Endothelial cell of umbilical vein (primary cell): ENCODE data around the gene ANKAR. TPM values are rescaled to one million over a fixed set of nuclear protein-coding genes. Genes with fewer than 3 reads are reported as not detected.

Experiments
- BruUV-seq: library from RNA; stranded (reverse); fragments of 400-500 nt; replicated peaks from 2 replicates; lab custom pipeline; 2021; lab: Mats Ljungman, UMichigan
- CTCF ChIA-PET: fragments of 300-600, 350-600 bp; sonication (Branson Sonifier 250); formaldehyde crosslinking; loops from one replicate; lab custom pipeline; 2021; ENCODE audit warnings: antibody characterized with exemption, inconsistent platforms; lab: Charles Lee
- POLR2A ChIA-PET: fragments of 300-600, 350-600 bp; sonication (Branson Sonifier 250); formaldehyde crosslinking; loops from one replicate; lab custom pipeline; 2021; ENCODE audit warnings: antibody characterized with exemption, inconsistent platforms; lab: Charles Lee
- DNase-seq: peaks from one replicate; pipeline ENCODE4 v3.0.0-alpha.2; 2011; ENCODE audit warnings: low read depth, low spot score
- FAIRE-seq: peaks from 2 replicates; lab custom pipeline; 2011; peaks lifted over from hg19 to GRCh38; lab: Jason Lieb, UNC
- H2AFZ ChIP-seq: 2 replicates; pipeline ENCODE4 v1.6.0; 2012; ENCODE audit warnings: low read depth, low read length, control low read depth, inconsistent platforms
- H3K27ac ChIP-seq: 2 replicates; pipeline ENCODE4 v1.5.1; 2011; ENCODE audit warnings: low read depth, mild to moderate bottlenecking, control low read depth, low read length, moderate library complexity; ENCODE audit not compliant: insufficient read depth
- H3K27me3 ChIP-seq, 2 experiments: 2 replicates each; pipeline versions ENCODE4 v1.6.0 to v1.6.1; 2011; ENCODE audit warnings: low read length in 2 of 2, mixed read lengths in 1 of 2; ENCODE audit not compliant: control insufficient read depth in 2 of 2, insufficient read depth in 2 of 2
- H3K36me3 ChIP-seq, 2 experiments: 2 replicates in 1 of 2; 3 replicates in 1 of 2; pipeline ENCODE4 v1.5.1; 2011; ENCODE audit warnings: low read length in 2 of 2, mild to moderate bottlenecking in 1 of 2, moderate library complexity in 1 of 2; ENCODE audit not compliant: control insufficient read depth in 2 of 2, insufficient read depth in 2 of 2; ENCODE audit errors: extremely low read depth in 1 of 2
- H3K4me1 ChIP-seq: 3 replicates; pipeline ENCODE4 v1.5.1; 2011; ENCODE audit warnings: mild to moderate bottlenecking, low read length; ENCODE audit not compliant: control insufficient read depth, insufficient read depth; ENCODE audit errors: extremely low read depth
- H3K4me2 ChIP-seq: 2 replicates; pipeline ENCODE4 v1.6.1; 2011; ENCODE audit warnings: low read length, control low read depth, mixed read lengths; ENCODE audit not compliant: insufficient read depth
- H3K4me3 ChIP-seq, 3 experiments: fragments of 200-600 bp in 1 of 3; sonication (generic), shearing (Covaris generic) in 1 of 3; replicated peaks in 1 of 3; 2 replicates each; pipeline ENCODE4 v1.5.1; 2011 to 2016; ENCODE audit warnings: control low read depth in 3 of 3, low read length in 3 of 3, mild to moderate bottlenecking in 2 of 3, inconsistent platforms in 1 of 3, low read depth in 1 of 3, moderate library complexity in 1 of 3; ENCODE audit not compliant: insufficient read depth in 1 of 3
- H3K79me2 ChIP-seq: 2 replicates; pipeline ENCODE4 v1.6.0; 2012; ENCODE audit warnings: low read length, inconsistent platforms; ENCODE audit not compliant: control insufficient read depth, insufficient read depth
- H3K9ac ChIP-seq: replicated peaks from 2 replicates; pipeline ENCODE3; 2011; ENCODE audit warnings: low read length, control low read depth; ENCODE audit not compliant: insufficient read depth; ENCODE audit errors: extremely low read depth
- H3K9me1 ChIP-seq: replicated peaks from 3 replicates; pipeline ENCODE4 v1.6.0; 2011; ENCODE audit warnings: mild to moderate bottlenecking, low read length; ENCODE audit not compliant: control insufficient read depth, insufficient read depth; ENCODE audit errors: extremely low read depth
- H3K9me3 ChIP-seq: replicated peaks from 2 replicates; pipeline ENCODE4 v1.5.1; 2012; ENCODE audit warnings: low read length, inconsistent platforms; ENCODE audit not compliant: control insufficient read depth, insufficient read depth
- H4K20me1 ChIP-seq: replicated peaks from 2 replicates; pipeline ENCODE3; 2011; ENCODE audit warnings: mild to moderate bottlenecking, low read length; ENCODE audit not compliant: control insufficient read depth, insufficient read depth; ENCODE audit errors: extremely low read depth
- CTCF ChIP-seq, 2 donors: IDR thresholded peaks; 1 replicate in 1 of 2; 2 replicates in 1 of 2; pipeline ENCODE4 v1.5.1; 2011; ENCODE audit warnings: low read length in 2 of 2, mild to moderate bottlenecking in 2 of 2, moderate library complexity in 2 of 2, control low read depth in 1 of 2, inconsistent platforms in 1 of 2, low read depth in 1 of 2; ENCODE audit not compliant: insufficient read depth in 1 of 2; ENCODE audit errors: extremely low read depth in 1 of 2
- EZH2 ChIP-seq: IDR thresholded peaks from 2 replicates; pipeline ENCODE4 v1.6.1; 2012; ENCODE audit warnings: borderline replicate concordance, low read depth, mild to moderate bottlenecking, moderate library complexity, low read length, inconsistent platforms; ENCODE audit not compliant: severe bottlenecking
- FOS ChIP-seq: IDR thresholded peaks from 2 replicates; pipeline ENCODE4 v1.6.1; 2011; ENCODE audit warnings: mild to moderate bottlenecking, low read length, moderate library complexity, borderline replicate concordance; ENCODE audit not compliant: insufficient read depth
- GATA2 ChIP-seq: IDR thresholded peaks from 2 replicates; pipeline ENCODE4 v1.7.0; 2011; ENCODE audit warnings: low read depth, mild to moderate bottlenecking, moderate library complexity, mixed read lengths, low read length; ENCODE audit not compliant: insufficient read length, insufficient read depth
- JUN ChIP-seq: IDR thresholded peaks from 2 replicates; pipeline ENCODE4 v1.6.1; 2011; ENCODE audit warnings: borderline replicate concordance, low read depth; ENCODE audit not compliant: insufficient read length, insufficient read depth
- MAX ChIP-seq: IDR thresholded peaks from 2 replicates; pipeline ENCODE4 v1.6.1; 2011; ENCODE audit not compliant: insufficient read depth, insufficient read length
- MYC ChIP-seq: IDR thresholded peaks from one replicate; pipeline ENCODE4 v1.6.1; 2011; ENCODE audit warnings: mild to moderate bottlenecking, low read depth, low read length
- POLR2A ChIP-seq: IDR thresholded peaks from 2 replicates; pipeline ENCODE4 v1.6.1; 2012; ENCODE audit warnings: low read depth, mild to moderate bottlenecking, control low read depth, low read length
- POLR2AphosphoS5 ChIP-seq: IDR thresholded peaks from 2 replicates; pipeline ENCODE4 v1.6.1; 2012; ENCODE audit warnings: low read depth, mild to moderate bottlenecking, control low read depth, low read length, moderate library complexity; ENCODE audit not compliant: insufficient read depth
- dilution Hi-C: fragments of 300-500 bp; cut with MboI; formaldehyde crosslinking; loops from one replicate; pipeline ENCODE4 v1.15.0; 2019; ENCODE audit warnings: low sequenced_read_pairs; ENCODE audit not compliant: extremely low pct_ligation_motif_present
- intact Hi-C: fragments of 100-400 bp; cut with micrococcal nuclease; formaldehyde crosslinking; loops from one replicate; pipeline ENCODE4 v1.10.0; 2022
- polyA plus RNA-seq, 4 experiments: library from polyadenylated mRNA; depleted of rRNA in 3 of 4; stranded (reverse) in 3 of 4; unstranded in 1 of 4; fragments of >200 nt; gene quantifications; 2 replicates each; pipeline versions ENCODE4 v1.2.1 to v1.2.3, GENCODE V29; 2011 to 2012; ENCODE audit warnings: missing spikeins in 1 of 4
- total RNA-seq: library from RNA; stranded (reverse); gene quantifications from 2 replicates; pipeline ENCODE4 v1.2.3, GENCODE V29; 2021

Gene ANKAR
- total and polyA plus RNA-seq, 2 donors (not counting 3 experiments of a cell fraction or from before 2014, with no cell fraction given): 1.3 to 4.3 TPM

DNA sequence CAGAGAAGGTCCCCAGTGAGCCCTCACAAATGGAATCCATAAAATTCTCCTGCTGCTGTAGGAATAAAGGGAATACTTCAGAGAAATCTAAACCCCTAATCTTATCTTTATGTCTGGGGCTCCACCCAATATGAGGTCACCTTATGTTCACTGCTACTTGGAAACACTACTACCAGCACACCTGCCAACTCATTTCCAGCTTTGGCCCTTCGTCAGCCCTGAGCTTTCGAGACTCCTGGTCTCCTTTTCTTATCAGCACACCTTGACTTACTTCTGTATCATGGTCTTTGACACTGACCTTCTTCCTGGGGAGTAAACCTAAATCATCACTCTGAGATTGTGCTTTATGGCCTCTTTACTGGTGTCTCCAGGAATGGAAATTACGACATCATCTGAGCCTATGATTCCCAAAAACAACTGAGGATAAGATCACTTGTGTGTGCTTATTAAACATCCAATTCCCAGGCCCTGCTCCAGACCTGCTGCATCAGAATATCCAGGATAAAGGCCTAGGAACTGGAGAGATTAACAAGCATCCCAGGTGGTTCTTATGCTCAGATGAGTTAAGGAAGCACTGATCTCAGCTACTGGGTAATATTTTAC is 35.4 kb upstream of the ANKAR start:
- no peaks in the 10 kb centered on the region for H4K20me1 ChIP-seq
- no TSS peak for BruUV-seq
- no peak overlapping the region for H3K9ac ChIP-seq
- no peaks in the 10 kb centered on the region for H3K79me2 ChIP-seq
- H2AFZ ChIP-seq: no peak overlapping the region
- TF ChIP-seq POLR2AphosphoS5: no peak
- no peak for TF ChIP-seq EZH2
- no peak for TF ChIP-seq CTCF (IDR thresholded peaks at IDR 0.05; ENCODE audit: extremely low read depth in 1 of 2, insufficient read depth in 1 of 2, low read depth in 1 of 2, low read length in 2 of 2)
- no peak for TF ChIP-seq POLR2A
- no peak for TF ChIP-seq MYC
- no peak for TF ChIP-seq FOS
- no peak for TF ChIP-seq JUN
- TF ChIP-seq GATA2: no peak
- TF ChIP-seq MAX: no peak
- ChIA-PET POLR2A (no interaction called here), CTCF (interaction anchor here (0.6 kb wide), 1 partner anchor 10 kb away, joined by 3 read pairs; no protein-coding TSS in a partner anchor)
- no peaks in the 10 kb centered on the region for H3K36me3 ChIP-seq
- no peak overlapping the region for H3K4me2 ChIP-seq
- H3K9me1 ChIP-seq: no peaks in the 10 kb centered on the region
- H3K27ac ChIP-seq: no peak overlapping the region
- no peaks in the 10 kb centered on the region for H3K27me3 ChIP-seq
- intact Hi-C loops (no loop called here), dilution Hi-C loops (no loop called here)
- DNase-seq (no peak), FAIRE-seq (no peak)
- no peaks in the 10 kb centered on the region for H3K9me3 ChIP-seq
- no peaks in the 10 kb centered on the region for H3K4me1 ChIP-seq
- no peak overlapping the region for H3K4me3 ChIP-seq
